Liver (tissue), 3 donors: ENCODE measurements around the gene NDUFAF8.

Source experiments
- JUND ChIP-seq, 2 donors: IDR thresholded peaks; 2 replicates each; pipeline ENCODE4 v1.6.1; 2016; ENCODE audit warnings: antibody characterized with exemption in 2 of 2
- MAX ChIP-seq: IDR thresholded peaks from 2 replicates; pipeline ENCODE4 v1.6.1; 2016; ENCODE audit warnings: antibody characterized with exemption
- RAD21 ChIP-seq, 2 donors: IDR thresholded peaks; 2 replicates each; pipeline ENCODE4 v1.6.1; 2016; ENCODE audit warnings: antibody characterized with exemption in 2 of 2, mild to moderate bottlenecking in 2 of 2
- SP1 ChIP-seq: IDR thresholded peaks from 2 replicates; pipeline ENCODE4 v1.6.1; 2018; ENCODE audit warnings: antibody characterized with exemption, mild to moderate bottlenecking
- TAF1 ChIP-seq: conservative IDR thresholded peaks from 2 replicates; pipeline ENCODE4 v1.6.1; 2016; ENCODE audit warnings: antibody characterized with exemption, mild to moderate bottlenecking
- YY1 ChIP-seq: IDR thresholded peaks from 2 replicates; pipeline ENCODE4 v1.6.1; 2016; ENCODE audit warnings: antibody characterized with exemption, mild to moderate bottlenecking
- TF ChIP-seq, protein P1 (sequence below): fragments of 150-350 bp; IDR thresholded peaks from 2 replicates; pipeline ENCODE4 v1.5.1; 2017; ENCODE audit warnings: improper control_type of control experiment, low read depth, low read length; ENCODE audit not compliant: missing input control
- TF ChIP-seq, protein P2 (sequence below): IDR thresholded peaks from 2 replicates; pipeline ENCODE4 v1.6.1; 2016; ENCODE audit warnings: antibody characterized with exemption
- donor health status: healthy.
- donor health status: healthy.

- TF ChIP-seq MAX (no peak), SP1 (no peak), RAD21 (IDR thresholded peaks at IDR 0.05) (no peak), TAF1 (no peak), JUND (IDR thresholded peaks at IDR 0.05) (no peak), YY1 (no peak)
- TF ChIP-seq, protein P1, sequence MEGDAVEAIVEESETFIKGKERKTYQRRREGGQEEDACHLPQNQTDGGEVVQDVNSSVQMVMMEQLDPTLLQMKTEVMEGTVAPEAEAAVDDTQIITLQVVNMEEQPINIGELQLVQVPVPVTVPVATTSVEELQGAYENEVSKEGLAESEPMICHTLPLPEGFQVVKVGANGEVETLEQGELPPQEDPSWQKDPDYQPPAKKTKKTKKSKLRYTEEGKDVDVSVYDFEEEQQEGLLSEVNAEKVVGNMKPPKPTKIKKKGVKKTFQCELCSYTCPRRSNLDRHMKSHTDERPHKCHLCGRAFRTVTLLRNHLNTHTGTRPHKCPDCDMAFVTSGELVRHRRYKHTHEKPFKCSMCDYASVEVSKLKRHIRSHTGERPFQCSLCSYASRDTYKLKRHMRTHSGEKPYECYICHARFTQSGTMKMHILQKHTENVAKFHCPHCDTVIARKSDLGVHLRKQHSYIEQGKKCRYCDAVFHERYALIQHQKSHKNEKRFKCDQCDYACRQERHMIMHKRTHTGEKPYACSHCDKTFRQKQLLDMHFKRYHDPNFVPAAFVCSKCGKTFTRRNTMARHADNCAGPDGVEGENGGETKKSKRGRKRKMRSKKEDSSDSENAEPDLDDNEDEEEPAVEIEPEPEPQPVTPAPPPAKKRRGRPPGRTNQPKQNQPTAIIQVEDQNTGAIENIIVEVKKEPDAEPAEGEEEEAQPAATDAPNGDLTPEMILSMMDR = no peak
- TF ChIP-seq, protein P2, sequence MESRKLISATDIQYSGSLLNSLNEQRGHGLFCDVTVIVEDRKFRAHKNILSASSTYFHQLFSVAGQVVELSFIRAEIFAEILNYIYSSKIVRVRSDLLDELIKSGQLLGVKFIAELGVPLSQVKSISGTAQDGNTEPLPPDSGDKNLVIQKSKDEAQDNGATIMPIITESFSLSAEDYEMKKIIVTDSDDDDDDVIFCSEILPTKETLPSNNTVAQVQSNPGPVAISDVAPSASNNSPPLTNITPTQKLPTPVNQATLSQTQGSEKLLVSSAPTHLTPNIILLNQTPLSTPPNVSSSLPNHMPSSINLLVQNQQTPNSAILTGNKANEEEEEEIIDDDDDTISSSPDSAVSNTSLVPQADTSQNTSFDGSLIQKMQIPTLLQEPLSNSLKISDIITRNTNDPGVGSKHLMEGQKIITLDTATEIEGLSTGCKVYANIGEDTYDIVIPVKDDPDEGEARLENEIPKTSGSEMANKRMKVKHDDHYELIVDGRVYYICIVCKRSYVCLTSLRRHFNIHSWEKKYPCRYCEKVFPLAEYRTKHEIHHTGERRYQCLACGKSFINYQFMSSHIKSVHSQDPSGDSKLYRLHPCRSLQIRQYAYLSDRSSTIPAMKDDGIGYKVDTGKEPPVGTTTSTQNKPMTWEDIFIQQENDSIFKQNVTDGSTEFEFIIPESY = no peak
These were observed 48.0 kb upstream of the NDUFAF8 start for GRCh38 chr17:81191116-81191515.
